Tibial nerve (tissue), 4 donors: Measurements from ENCODE around the gene ITGAL. TPM values are rescaled to one million over a fixed set of nuclear protein-coding genes. Genes with fewer than 3 reads are reported as not detected.

Experiments
- DNase-seq, 2 donors: peaks; one replicate each; pipeline ENCODE4 v3.0.0-alpha.2; 2019; ENCODE audit warnings: low spot score in 2 of 2
- H3K27ac ChIP-seq, 4 donors: fragments of 200-600 bp; sonication (generic) in 3 of 4; one replicate each; pipeline ENCODE4 v1.5.1; 2017 to 2019; ENCODE audit warnings: mild to moderate bottlenecking in 1 of 4
- H3K27me3 ChIP-seq, 2 donors: fragments of 200-600 bp; sonication (generic) in 1 of 2; one replicate each; pipeline versions ENCODE4 v1.5.1 to v1.6.0; 2017 to 2019
- H3K36me3 ChIP-seq, 3 donors: fragments of 200-600 bp; sonication (generic); one replicate each; pipeline ENCODE4 v1.5.1; 2018 to 2019
- H3K4me1 ChIP-seq, 4 donors: fragments of 200-600 bp; sonication (generic) in 3 of 4; one replicate each; pipeline ENCODE4 v1.5.1; 2017 to 2019
- H3K4me3 ChIP-seq, 4 donors: fragments of 200-600 bp; sonication (generic) in 3 of 4; one replicate each; pipeline ENCODE4 v1.5.1; 2017 to 2019; ENCODE audit warnings: mild to moderate bottlenecking in 1 of 4, moderate library complexity in 1 of 4
- H3K9me3 ChIP-seq, 4 donors: fragments of 200-600 bp; sonication (generic) in 3 of 4; one replicate each; pipeline ENCODE4 v1.5.1; 2017 to 2019
- CTCF ChIP-seq, 5 experiments: fragments of 200-600 bp in 3 of 5; fragments of 450-650 bp in 2 of 5; sonication (generic) in 3 of 5; IDR thresholded peaks; one replicate each; pipeline ENCODE4 v1.5.1; 2016 to 2019; ENCODE audit warnings: antibody characterized with exemption in 5 of 5, mild to moderate bottlenecking in 3 of 5, moderate library complexity in 2 of 5
- EP300 ChIP-seq, 2 donors: sonication (generic); formaldehyde crosslinking; IDR thresholded peaks; one replicate each; pipeline ENCODE4 v1.6.1; 2017; ENCODE audit warnings: antibody characterized with exemption in 2 of 2, mild to moderate bottlenecking in 1 of 2
- POLR2A ChIP-seq, 2 donors: fragments of 450-650 bp; IDR thresholded peaks; one replicate each; pipeline ENCODE4 v1.6.1; 2017; ENCODE audit warnings: antibody characterized with exemption in 2 of 2, mild to moderate bottlenecking in 2 of 2, moderate library complexity in 2 of 2
- WGBS, 2 donors: methylation state at CpG; one replicate each; pipeline ENCODE4 v1.1.5; 2018; 5-methylcytosine and 5-hydroxymethylcytosine counted together
- total RNA-seq, 4 donors: library from RNA; depleted of rRNA; stranded (reverse); fragments of >200 nt; gene quantifications; one replicate each; pipeline ENCODE4 v1.1.0, GENCODE V29; 2016

The ITGAL gene
- total RNA-seq, 4 donors from 2014 or later = 2.4 to 8.8 (median 2.9) TPM

- Histone ChIP-seq H3K9me3 (no peaks in the 10 kb centered on the region), H3K4me1 (no peaks in the 10 kb centered on the region), H3K4me3 (no peak overlapping the region), H3K36me3 (no peaks in the 10 kb centered on the region), H3K27ac (no peak overlapping the region), H3K27me3 (no peaks in the 10 kb centered on the region)
- WGBS, 2 donors = 69 to 80% methylated on average over 11 of the region's 11 CpGs
- no peak for DNase-seq
- no peak for TF ChIP-seq EP300 (IDR thresholded peaks at IDR 0.05)
- TF ChIP-seq CTCF (IDR thresholded peaks at IDR 0.05) = no peak
- TF ChIP-seq POLR2A (IDR thresholded peaks at IDR 0.05) = no peak
Observed at GRCh38 chr16:30493941-30494488, 21.5 kb downstream of the ITGAL start.

GRCh38 chr16:30494709-30495108, 22.2 kb downstream of the ITGAL start:
- WGBS, 2 donors = 64 to 67% methylated on average over 12 of the region's 12 CpGs
- Histone ChIP-seq H3K4me3 (no peak overlapping the region), H3K4me1 (no peaks in the 10 kb centered on the region), H3K9me3 (no peaks in the 10 kb centered on the region), H3K27me3 (no peaks in the 10 kb centered on the region), H3K36me3 (no peaks in the 10 kb centered on the region), H3K27ac (no peak overlapping the region)
- no peak for DNase-seq
- no peak for TF ChIP-seq POLR2A (IDR thresholded peaks at IDR 0.05)
- TF ChIP-seq CTCF (IDR thresholded peaks at IDR 0.05) = no peak
- TF ChIP-seq EP300 (IDR thresholded peaks at IDR 0.05) = no peak

- 78 to 81% methylated on average over 8 of the region's 8 CpGs for WGBS, 2 donors
- Histone ChIP-seq H3K9me3 (no peaks in the 10 kb centered on the region), H3K4me1 (no peaks in the 10 kb centered on the region), H3K27me3 (no peaks in the 10 kb centered on the region), H3K4me3 (no peak overlapping the region), H3K36me3 (no peaks in the 10 kb centered on the region), H3K27ac (no peak overlapping the region)
- DNase-seq = no peak
- no peak for TF ChIP-seq CTCF (IDR thresholded peaks at IDR 0.05)
- TF ChIP-seq POLR2A (IDR thresholded peaks at IDR 0.05) = no peak
- TF ChIP-seq EP300 (IDR thresholded peaks at IDR 0.05) = no peak
Observed at GRCh38 chr16:30499284-30499683, 26.7 kb downstream of the ITGAL start.

GRCh38 chr16:30503403-30504296, 31.1 kb downstream of the ITGAL start:
- H3K4me1 ChIP-seq = no peaks in the 10 kb centered on the region
- H3K27me3 ChIP-seq = no peaks in the 10 kb centered on the region
- H3K27ac ChIP-seq = no peak overlapping the region
- H3K9me3 ChIP-seq = no peaks in the 10 kb centered on the region
- TF ChIP-seq CTCF (IDR thresholded peaks at IDR 0.05) = no peak
- no peak for TF ChIP-seq POLR2A (IDR thresholded peaks at IDR 0.05)
- TF ChIP-seq EP300 (IDR thresholded peaks at IDR 0.05) = no peak
- H3K36me3 ChIP-seq = no peaks in the 10 kb centered on the region
- WGBS, 2 donors = 74 to 75% methylated on average over 6 of the region's 6 CpGs
- no peak for DNase-seq
- no peak overlapping the region for H3K4me3 ChIP-seq

- no peak for DNase-seq
- WGBS, 2 donors = 71 to 78% methylated on average over 4 of the region's 4 CpGs
- H3K9me3 ChIP-seq = no peaks in the 10 kb centered on the region
- no peak overlapping the region for H3K4me3 ChIP-seq
- peaks cover 0 to 4% (median 0%) of the 10 kb centered on the region in 3 donors for H3K36me3 ChIP-seq
- H3K4me1 ChIP-seq = no peaks in the 10 kb centered on the region
- no peak for TF ChIP-seq CTCF (IDR thresholded peaks at IDR 0.05)
- no peaks in the 10 kb centered on the region for H3K27me3 ChIP-seq
- H3K27ac ChIP-seq = no peak overlapping the region
Observed at GRCh38 chr16:30509081-30509765, 36.7 kb downstream of the ITGAL start.
